ENCODE data around the gene CRB1. TPM values are rescaled to one million over a fixed set of nuclear protein-coding genes. Genes with fewer than 3 reads are reported as not detected.

CRB1 gene
- total and polyA plus RNA-seq, 8 donors = under 0.01 to 0.20 (median 0.09) TPM; not detected in 4

- Histone ChIP-seq H3K36me3 (no peaks in the 10 kb centered on the region), H3K4me3 (no peak overlapping the region), H3K27ac (no peak overlapping the region), H3K27me3 (no peaks in the 10 kb centered on the region), H3K4me1 (no peaks in the 10 kb centered on the region), H3K9me3 (no peaks in the 10 kb centered on the region)
- no peak for FAIRE-seq
- intact Hi-C loops (cut with DNase I) = no loop called here
- no peak for ATAC-seq
- DNase-seq = no peak
- TF ChIP-seq CTCF (IDR thresholded peaks at IDR 0.05) = no peak
- 37 to 40% methylated on average over 6 of the region's 6 CpGs for WGBS, 2 donors
These were observed 1.0 kb downstream of the CRB1 start for GRCh38 chr1:197269053-197269452.

- no peak for FAIRE-seq
- Histone ChIP-seq H3K27ac (no peak overlapping the region), H3K4me1 (no peaks in the 10 kb centered on the region), H3K27me3 (no peaks in the 10 kb centered on the region), H3K4me3 (no peak overlapping the region), H3K36me3 (no peaks in the 10 kb centered on the region), H3K9me3 (no peaks in the 10 kb centered on the region)
- intact Hi-C loops (cut with DNase I) = no loop called here
- no peak for DNase-seq
- TF ChIP-seq CTCF (IDR thresholded peaks at IDR 0.05) = no peak
- ATAC-seq = no peak
These were observed 4.7 kb downstream of the CRB1 start for GRCh38 chr1:197272791-197273190.

DNA sequence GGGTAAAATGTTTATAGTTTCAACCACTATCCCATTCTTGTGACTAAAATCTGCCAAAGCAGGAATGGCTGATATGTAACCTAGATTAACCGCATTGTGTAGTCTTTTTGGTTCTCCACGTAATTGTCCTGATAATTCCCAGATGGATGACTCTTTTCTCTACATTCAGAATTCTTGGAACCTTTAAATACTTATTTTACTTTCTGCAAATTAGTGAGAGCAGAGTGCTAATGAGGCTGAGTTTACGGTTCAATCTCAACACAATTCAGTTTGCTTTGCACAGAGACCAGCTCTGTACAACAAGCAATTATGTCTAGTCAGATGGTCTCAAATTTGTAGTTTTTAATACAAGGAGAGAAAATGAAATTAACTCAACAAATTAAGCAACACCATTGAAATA is 9.1 kb downstream of the CRB1 start:
- H3K4me1 ChIP-seq = no peaks in the 10 kb centered on the region
- no peaks in the 10 kb centered on the region for H3K9me3 ChIP-seq
- FAIRE-seq (no peak), ATAC-seq (no peak), DNase-seq (no peak)
- intact Hi-C loops (cut with DNase I) = no loop called here
- H3K27me3 ChIP-seq = no peaks in the 10 kb centered on the region
- no peak overlapping the region for H3K27ac ChIP-seq
- 87 to 96% methylated on average over 3 of the region's 3 CpGs for WGBS, 2 donors
- H3K36me3 ChIP-seq = no peaks in the 10 kb centered on the region
- no peak for TF ChIP-seq CTCF (IDR thresholded peaks at IDR 0.05)
- no peak overlapping the region for H3K4me3 ChIP-seq

GRCh38 chr1:197284325-197284724 is 16.3 kb downstream of the CRB1 start:
- FAIRE-seq (no peak), DNase-seq (no peak), ATAC-seq (peak; percentile 37 to 60 (median 52))
- H3K4me3 ChIP-seq = no peak overlapping the region
- no peaks in the 10 kb centered on the region for H3K27me3 ChIP-seq
- H3K27ac ChIP-seq = no peak overlapping the region
- no peaks in the 10 kb centered on the region for H3K9me3 ChIP-seq
- H3K4me1 ChIP-seq = peaks cover 18 to 22% (median 19%) of the 10 kb centered on the region in 3 donors
- no peaks in the 10 kb centered on the region for H3K36me3 ChIP-seq
- no peak for TF ChIP-seq CTCF (IDR thresholded peaks at IDR 0.05)
- intact Hi-C loops (cut with DNase I) = no loop called here
- WGBS, 2 donors = 25 to 31% methylated on average over 3 of the region's 3 CpGs

GRCh38 chr1:197284966-197285365 is 16.9 kb downstream of the CRB1 start:
- Histone ChIP-seq H3K27me3 (no peaks in the 10 kb centered on the region), H3K27ac (peak overlapping the region in 1 of 4 donors; percentile 2), H3K36me3 (no peaks in the 10 kb centered on the region), H3K4me3 (no peak overlapping the region), H3K4me1 (peaks cover 18 to 22% (median 19%) of the 10 kb centered on the region in 3 donors), H3K9me3 (no peaks in the 10 kb centered on the region)
- 72 to 78% methylated on average over 2 of the region's 2 CpGs for WGBS, 2 donors
- no peak for TF ChIP-seq CTCF (IDR thresholded peaks at IDR 0.05)
- FAIRE-seq (no peak), ATAC-seq (peak in 1 of 4 donors; percentile 5), DNase-seq (no peak)
- intact Hi-C loops (cut with DNase I) = no loop called here
